ENCODE data around the gene HES3.
A peak's percentile ranks its signal among the peaks of the same experiment; 100 is the strongest.

HES3 gene

GRCh38 chr1:6260961-6261614, 17.1 kb downstream of the HES3 start, which contains the start of gene GPR153:
Gene GPR153 (minus strand): TSS chr1:6261098. CDS start chr1:6254905, 6,193 bp downstream.
- Histone ChIP-seq H3K9me3 (ENCODE audit: insufficient read depth, low read length) (no peaks in the 10 kb centered on the region), H3K4me3 (ENCODE audit: insufficient read depth, low read length, poor library complexity, severe bottlenecking) (peak within 1 kb of the TSS; percentile 67), H3F3A (ENCODE audit: insufficient read depth) (no peaks in the 10 kb centered on the region), H3K4me2 (ENCODE audit: low read depth, low read length, poor library complexity, severe bottlenecking) (peak within 1 kb of the TSS; percentile 64), H3K27me3 (ENCODE audit: low read length) (no peaks in the 10 kb centered on the region), H3K79me2 (ENCODE audit: insufficient read depth, low read length) (no peaks in the 10 kb centered on the region), H2AFZ (ENCODE audit: low read depth, low read length, severe bottlenecking) (peak within 1 kb of the TSS; percentile 74), H3K36me3 (ENCODE audit: low read length) (no peaks in the 10 kb centered on the region), H4K20me1 (ENCODE audit: low read depth, low read length) (no peaks in the 10 kb centered on the region), H3K9ac (ENCODE audit: low read length) (peak within 1 kb of the TSS; percentile 51), H3K9me2 (replicated peaks; ENCODE audit: insufficient read depth, low read length) (no peaks in the 10 kb centered on the region), H3K27ac (ENCODE audit: low read depth, low read length) (no peak within 1 kb of the TSS)
- TF ChIP-seq EZH2phosphoT487 (conservative IDR thresholded peaks at IDR 0.05; ENCODE audit: low read length) (no peak), CTCF (IDR thresholded peaks at IDR 0.05; ENCODE audit: insufficient read depth, low read length, poor library complexity, severe bottlenecking) (no peak)

- no peaks in the 10 kb centered on the region for H4K20me1 ChIP-seq (ENCODE audit: low read depth, low read length)
- no peak overlapping the region for H2AFZ ChIP-seq (ENCODE audit: low read depth, low read length, severe bottlenecking)
- H3K27me3 ChIP-seq (ENCODE audit: low read length), result no peaks in the 10 kb centered on the region
- H3K9me3 ChIP-seq (ENCODE audit: insufficient read depth, low read length), result no peaks in the 10 kb centered on the region
- no peaks in the 10 kb centered on the region for H3F3A ChIP-seq (ENCODE audit: insufficient read depth)
- no peaks in the 10 kb centered on the region for H3K9me2 ChIP-seq (replicated peaks; ENCODE audit: insufficient read depth, low read length)
- H3K27ac ChIP-seq (ENCODE audit: low read depth, low read length), result no peak overlapping the region
- H3K79me2 ChIP-seq (ENCODE audit: insufficient read depth, low read length), result no peaks in the 10 kb centered on the region
- H3K9ac ChIP-seq (ENCODE audit: low read length), result no peak overlapping the region
- no peak for TF ChIP-seq CTCF (IDR thresholded peaks at IDR 0.05; ENCODE audit: insufficient read depth, low read length, poor library complexity, severe bottlenecking)
- no peak for TF ChIP-seq EZH2phosphoT487 (conservative IDR thresholded peaks at IDR 0.05; ENCODE audit: low read length)
- H3K36me3 ChIP-seq (ENCODE audit: low read length), result no peaks in the 10 kb centered on the region
- H3K4me3 ChIP-seq (ENCODE audit: insufficient read depth, low read length, poor library complexity, severe bottlenecking), result no peak overlapping the region
- no peak overlapping the region for H3K4me2 ChIP-seq (ENCODE audit: low read depth, low read length, poor library complexity, severe bottlenecking)
Observed at GRCh38 chr1:6261615-6261995, 17.6 kb downstream of the HES3 start.

GRCh38 chr1:6262555-6263420, 18.8 kb downstream of the HES3 start:
- Histone ChIP-seq H3K27me3 (ENCODE audit: low read length) (no peaks in the 10 kb centered on the region), H3K4me3 (ENCODE audit: insufficient read depth, low read length, poor library complexity, severe bottlenecking) (no peak overlapping the region), H3K27ac (ENCODE audit: low read depth, low read length) (no peak overlapping the region), H3K9me2 (replicated peaks; ENCODE audit: insufficient read depth, low read length) (no peaks in the 10 kb centered on the region), H3K4me2 (ENCODE audit: low read depth, low read length, poor library complexity, severe bottlenecking) (no peak overlapping the region), H4K20me1 (ENCODE audit: low read depth, low read length) (no peaks in the 10 kb centered on the region), H3K79me2 (ENCODE audit: insufficient read depth, low read length) (no peaks in the 10 kb centered on the region), H3F3A (ENCODE audit: insufficient read depth) (no peaks in the 10 kb centered on the region), H2AFZ (ENCODE audit: low read depth, low read length, severe bottlenecking) (no peak overlapping the region), H3K9ac (ENCODE audit: low read length) (no peak overlapping the region), H3K9me3 (ENCODE audit: insufficient read depth, low read length) (no peaks in the 10 kb centered on the region), H3K36me3 (ENCODE audit: low read length) (no peaks in the 10 kb centered on the region)
- TF ChIP-seq CTCF (IDR thresholded peaks at IDR 0.05; ENCODE audit: insufficient read depth, low read length, poor library complexity, severe bottlenecking) (no peak), EZH2phosphoT487 (conservative IDR thresholded peaks at IDR 0.05; ENCODE audit: low read length) (no peak)
